Thymus (tissue), 11 donors: ENCODE results near the gene ARPC1A. TPM values are rescaled to one million over a fixed set of nuclear protein-coding genes. Genes with fewer than 3 reads are reported as not detected.
"Not testable (repeated sequence)": the region's sequence is repeated elsewhere in the genome, so short reads cannot be mapped to it uniquely, and the experiment has no call there.

ENCODE experiments used
- DNase-seq, 9 donors: peaks; one replicate each; pipeline ENCODE4 v3.0.0-alpha.2; 2013; ENCODE audit warnings: low spot score in 9 of 9, low read depth in 6 of 9, missing footprints in 1 of 9
- H3K27ac ChIP-seq, 2 donors: one replicate each; pipeline ENCODE4 v1.5.1; 2013; ENCODE audit warnings: control low read depth in 1 of 2, low read depth in 1 of 2, low read length in 1 of 2, mild to moderate bottlenecking in 1 of 2, moderate library complexity in 1 of 2
- H3K27me3 ChIP-seq, 2 donors: one replicate each; pipeline ENCODE4 v1.5.1; 2013; ENCODE audit warnings: low read length in 1 of 2; ENCODE audit not compliant: control insufficient read depth in 2 of 2, insufficient read depth in 1 of 2
- H3K36me3 ChIP-seq, 2 donors: one replicate each; pipeline ENCODE4 v1.5.1; 2013; ENCODE audit warnings: low read length in 1 of 2, mild to moderate bottlenecking in 1 of 2, moderate library complexity in 1 of 2; ENCODE audit not compliant: control insufficient read depth in 2 of 2, insufficient read depth in 2 of 2
- H3K4me1 ChIP-seq, 2 donors: one replicate each; pipeline ENCODE4 v1.5.1; 2013; ENCODE audit warnings: low read length in 2 of 2; ENCODE audit not compliant: control insufficient read depth in 2 of 2, insufficient read depth in 2 of 2
- H3K4me3 ChIP-seq, 2 donors: one replicate each; pipeline ENCODE4 v1.5.1; 2013; ENCODE audit warnings: low read length in 2 of 2, control low read depth in 1 of 2, mild to moderate bottlenecking in 1 of 2
- H3K9me3 ChIP-seq, 2 donors: one replicate each; pipeline ENCODE4 v1.5.1; 2013; ENCODE audit warnings: low read length in 1 of 2, mild to moderate bottlenecking in 1 of 2; ENCODE audit not compliant: control insufficient read depth in 2 of 2, insufficient read depth in 1 of 2
- WGBS: extraction: QIAGEN DNeasy Blood & Tissue Kit; methylation state at CpG from one replicate; pipeline ENCODE4 v1.1.7; 2013; 5-methylcytosine and 5-hydroxymethylcytosine counted together
- polyA plus RNA-seq: library from polyadenylated mRNA; stranded (reverse); fragments of 200-250 nt; gene quantifications from one replicate; pipeline ENCODE4 v1.2.3, GENCODE V29; 2013
- total RNA-seq: library from RNA; stranded (reverse); fragments of 120-200 nt; gene quantifications from one replicate; pipeline ENCODE4 v1.2.4, GENCODE V29; 2013
- donor health status: healthy.

The ARPC1A gene
- total and polyA plus RNA-seq, 2 donors = 39.9 to 149 TPM

DNA sequence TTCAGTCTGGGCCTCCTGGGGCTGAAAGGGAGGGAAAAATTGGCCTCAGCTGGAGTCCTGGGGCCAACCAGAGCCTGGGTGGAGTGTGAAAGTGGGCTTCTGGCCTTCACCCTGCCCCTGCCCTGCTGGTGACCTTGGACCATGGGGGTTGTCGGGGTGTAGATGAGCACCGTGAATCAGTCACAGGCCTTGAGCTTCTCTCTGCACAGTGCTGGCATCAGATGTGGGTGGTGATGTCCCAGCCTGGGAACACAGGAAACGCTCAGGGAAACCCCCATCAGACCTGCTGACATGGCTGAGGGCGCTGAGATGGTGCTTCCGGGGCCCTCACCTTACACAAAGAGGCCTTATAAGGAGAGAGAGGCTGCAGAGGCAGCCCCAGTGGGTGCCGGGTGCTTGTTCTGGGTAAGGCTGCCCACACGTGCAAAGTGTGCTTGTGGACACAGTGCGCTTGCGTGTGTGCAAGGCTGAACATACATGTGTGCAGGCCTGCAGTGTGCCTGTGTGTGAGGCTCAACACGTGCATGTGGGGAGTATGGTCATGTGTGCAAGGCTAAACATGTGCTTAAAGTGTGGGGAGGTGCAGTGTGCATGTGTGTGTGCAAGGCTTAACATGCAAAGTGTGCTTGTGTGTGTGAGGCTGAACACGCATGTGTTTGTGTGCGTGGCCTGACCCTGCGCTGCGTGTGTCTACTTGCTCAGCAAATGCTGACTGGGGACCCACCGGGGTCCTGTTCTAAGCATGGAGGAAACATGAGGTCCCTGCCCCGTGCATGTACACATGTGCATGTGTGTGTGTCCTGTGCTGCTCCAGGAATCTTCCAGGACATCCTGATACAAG, 55.3 kb downstream of the ARPC1A start:
- WGBS = 51% methylated on average over 16 of the region's 16 CpGs
- Histone ChIP-seq H3K27ac (peak overlapping the region; percentile 98 to 100), H3K9me3 (no peaks in the 10 kb centered on the region), H3K27me3 (no peaks in the 10 kb centered on the region), H3K4me3 (peak overlapping the region; percentile 25 to 37), H3K36me3 (peaks cover 7 to 39% of the 10 kb centered on the region in 2 donors), H3K4me1 (peaks cover 27 to 36% of the 10 kb centered on the region in 2 donors)
- peak in 6 of 9 donors; percentile 68 to 94 (median 84) for DNase-seq

DNA sequence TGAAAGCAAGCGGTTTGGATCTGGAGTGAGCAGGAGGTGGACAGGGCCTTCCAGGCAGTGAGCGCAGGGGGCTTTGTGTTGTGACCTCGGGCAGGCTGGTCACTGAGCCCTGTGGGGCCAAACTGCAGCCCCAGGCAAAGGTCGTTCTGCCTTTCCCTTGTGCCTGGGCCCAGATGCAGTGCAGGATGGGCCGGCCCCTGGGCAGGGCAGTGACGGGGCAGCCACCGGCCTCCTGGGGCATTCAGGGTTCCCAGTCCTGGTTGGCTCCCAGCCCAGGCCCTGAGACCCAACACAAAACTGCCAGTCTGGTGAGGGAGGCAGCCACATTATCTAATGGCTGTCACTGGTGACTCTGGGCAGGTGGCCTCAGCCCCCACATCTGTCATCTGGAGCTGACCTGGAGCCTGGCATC, 56.0 kb downstream of the ARPC1A start:
- no peaks in the 10 kb centered on the region for H3K9me3 ChIP-seq
- peaks cover 12 to 42% of the 10 kb centered on the region in 2 donors for H3K36me3 ChIP-seq
- H3K27ac ChIP-seq = peak overlapping the region; percentile 98 to 100
- peaks cover 25 to 32% of the 10 kb centered on the region in 2 donors for H3K4me1 ChIP-seq
- WGBS = 98% methylated on average over 7 of the region's 7 CpGs
- no peaks in the 10 kb centered on the region for H3K27me3 ChIP-seq
- no peak for DNase-seq
- no peak overlapping the region for H3K4me3 ChIP-seq

DNA sequence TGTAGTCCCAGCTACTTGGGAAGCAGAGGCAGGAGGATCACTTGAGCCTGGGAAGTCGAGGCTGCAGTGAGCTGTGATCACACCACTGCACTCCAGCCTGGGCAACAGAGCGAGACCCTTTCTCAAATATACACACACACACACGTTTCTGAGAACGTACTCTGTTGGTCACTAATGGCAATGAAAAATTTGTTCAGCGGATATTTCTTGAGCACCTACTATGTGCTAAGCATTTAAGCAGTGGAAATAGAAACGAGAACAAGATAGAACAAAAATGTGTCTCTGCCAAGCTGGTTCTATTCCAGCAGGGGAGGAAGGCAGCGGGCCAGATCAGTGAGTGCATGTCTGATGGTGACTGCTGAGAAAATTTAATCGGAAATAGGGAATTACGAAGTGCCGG, 57.5 kb downstream of the ARPC1A start:
- WGBS = 98% methylated on average over 10 of the region's 10 CpGs
- Histone ChIP-seq H3K9me3 (no peaks in the 10 kb centered on the region), H3K27me3 (no peaks in the 10 kb centered on the region), H3K36me3 (peaks cover 23 to 47% of the 10 kb centered on the region in 2 donors), H3K4me1 (peaks cover 25 to 32% of the 10 kb centered on the region in 2 donors), H3K27ac (no peak overlapping the region), H3K4me3 (no peak overlapping the region)
- DNase-seq = no peak

DNA sequence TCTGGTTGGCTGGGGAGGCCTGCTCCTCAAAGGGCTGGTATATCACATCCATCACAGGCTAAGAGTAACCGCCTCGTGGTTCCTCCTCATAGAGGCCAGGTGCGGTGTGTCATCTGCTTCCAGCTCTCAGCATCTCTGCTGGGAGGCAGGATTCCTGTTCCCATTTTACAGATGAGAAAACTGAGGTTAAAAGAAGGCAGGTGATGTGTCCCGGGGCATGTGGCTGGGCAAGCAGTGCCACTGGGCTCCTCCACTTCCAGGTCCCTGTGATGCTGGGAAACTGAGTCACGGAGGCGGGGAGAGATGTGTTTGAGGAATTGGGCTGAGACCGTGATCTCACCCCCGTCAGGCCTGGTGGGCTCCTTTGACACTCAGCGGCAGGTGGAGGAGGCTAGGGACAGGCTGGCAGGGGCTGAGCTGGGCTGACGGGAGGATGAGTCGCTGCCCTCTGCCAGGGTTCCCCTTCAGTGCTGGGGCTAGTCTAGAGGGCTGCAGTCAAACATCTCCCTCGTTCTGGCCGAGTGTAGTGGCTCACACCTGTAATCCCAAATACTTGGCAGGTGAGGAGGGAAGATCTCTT, 58.2 kb downstream of the ARPC1A start:
- Histone ChIP-seq H3K9me3 (no peaks in the 10 kb centered on the region), H3K27ac (no peak overlapping the region), H3K4me3 (no peak overlapping the region), H3K27me3 (no peaks in the 10 kb centered on the region), H3K4me1 (peaks cover 25 to 31% of the 10 kb centered on the region in 2 donors), H3K36me3 (peaks cover 26 to 49% of the 10 kb centered on the region in 2 donors)
- DNase-seq = no peak
- 99% methylated on average over 13 of the region's 13 CpGs for WGBS

DNA sequence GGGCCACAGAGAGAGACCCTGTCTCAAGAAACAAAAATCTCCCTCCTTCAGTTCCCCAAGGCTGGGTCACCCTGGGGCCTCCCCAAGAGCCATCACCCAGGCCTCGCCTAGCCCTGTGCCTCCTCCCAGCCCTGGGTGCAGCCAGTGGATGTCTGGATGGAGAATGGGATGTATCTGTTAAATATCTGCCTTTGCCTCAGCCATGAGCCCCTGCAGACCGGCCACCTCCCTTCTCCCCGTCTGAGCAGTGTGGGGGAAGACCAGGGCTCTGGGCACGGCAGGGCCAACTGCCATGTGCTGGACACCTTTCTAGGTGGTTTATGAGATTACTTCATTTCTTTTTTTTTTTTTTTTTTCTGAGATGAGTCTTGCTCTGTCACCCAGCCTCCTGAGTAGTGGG, 58.8 kb downstream of the ARPC1A start:
- H3K27ac ChIP-seq = no peak overlapping the region
- peaks cover 28 to 54% of the 10 kb centered on the region in 2 donors for H3K36me3 ChIP-seq

DNA sequence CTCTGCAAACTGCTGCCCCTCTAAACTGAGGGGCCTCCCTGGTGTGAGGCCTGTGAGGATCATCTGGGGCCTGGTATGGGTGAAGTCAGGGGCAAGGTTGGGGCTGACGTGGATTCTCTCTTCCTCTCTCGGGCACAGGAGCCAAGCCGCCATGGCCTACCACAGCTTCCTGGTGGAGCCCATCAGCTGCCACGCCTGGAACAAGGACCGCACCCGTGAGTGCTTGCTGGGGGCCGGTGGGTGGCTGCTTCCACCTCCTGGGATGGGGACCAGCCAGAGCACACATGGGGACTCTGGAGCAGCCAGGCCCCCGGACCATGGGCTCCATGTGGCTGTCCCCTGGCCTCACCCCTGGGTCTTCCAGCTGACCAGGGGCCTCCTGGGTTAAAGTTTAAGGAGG, 59.9 kb downstream of the ARPC1A start:
- no peak overlapping the region for H3K27ac ChIP-seq
- 92% methylated on average over 8 of the region's 8 CpGs for WGBS
- H3K4me3 ChIP-seq = no peak overlapping the region
- H3K27me3 ChIP-seq = no peaks in the 10 kb centered on the region
- peaks cover 10 to 14% of the 10 kb centered on the region in 2 donors for H3K4me1 ChIP-seq
- H3K9me3 ChIP-seq = no peaks in the 10 kb centered on the region
- DNase-seq = no peak
- H3K36me3 ChIP-seq = peaks cover 39 to 64% of the 10 kb centered on the region in 2 donors

More for the DNA sequence above, 58.8 kb downstream of the ARPC1A start:
- no peaks in the 10 kb centered on the region for H3K9me3 ChIP-seq
- DNase-seq = no peak
- 98% methylated on average over 4 of the region's 4 CpGs for WGBS
- no peak overlapping the region for H3K4me3 ChIP-seq
- H3K4me1 ChIP-seq = peaks cover 20 to 25% of the 10 kb centered on the region in 2 donors
- no peaks in the 10 kb centered on the region for H3K27me3 ChIP-seq

DNA sequence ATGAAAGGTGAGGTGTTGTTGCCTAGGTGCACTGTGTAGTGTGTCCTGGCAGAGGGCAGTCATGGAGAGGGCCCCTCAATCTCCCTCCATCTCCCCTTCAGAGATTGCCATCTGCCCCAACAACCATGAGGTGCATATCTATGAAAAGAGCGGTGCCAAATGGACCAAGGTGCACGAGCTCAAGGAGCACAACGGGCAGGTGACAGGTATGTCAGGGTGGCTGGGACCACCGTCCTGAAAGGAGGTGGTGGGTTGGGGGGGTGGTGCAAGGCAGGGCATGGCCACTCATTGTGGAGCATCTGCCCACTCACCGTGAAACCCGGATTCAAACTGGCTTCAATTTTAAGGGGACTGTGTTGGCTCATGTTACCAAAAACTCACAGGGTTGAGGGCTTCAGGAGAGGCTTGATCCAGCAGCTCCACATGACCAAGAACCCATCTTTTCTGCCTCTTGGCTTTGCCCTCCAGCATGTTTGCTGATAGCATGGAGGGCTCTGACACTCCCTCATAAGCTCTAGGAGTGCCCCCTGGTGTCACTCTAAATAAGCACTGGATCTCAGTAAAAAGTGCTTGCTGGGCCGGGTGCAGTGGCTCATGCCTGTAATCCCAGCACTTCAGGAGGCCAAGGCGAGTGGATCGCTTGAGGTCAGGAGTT, 61.0 kb downstream of the ARPC1A start:
- WGBS = 91% methylated on average over 9 of the region's 9 CpGs
- Histone ChIP-seq H3K27me3 (no peaks in the 10 kb centered on the region), H3K9me3 (no peaks in the 10 kb centered on the region), H3K27ac (no peak overlapping the region), H3K4me3 (no peak overlapping the region), H3K36me3 (peaks cover 48 to 68% of the 10 kb centered on the region in 2 donors), H3K4me1 (peaks cover 0 to 3% of the 10 kb centered on the region in 2 donors)
- DNase-seq = peak in 2 of 9 donors; percentile 44 to 71

DNA sequence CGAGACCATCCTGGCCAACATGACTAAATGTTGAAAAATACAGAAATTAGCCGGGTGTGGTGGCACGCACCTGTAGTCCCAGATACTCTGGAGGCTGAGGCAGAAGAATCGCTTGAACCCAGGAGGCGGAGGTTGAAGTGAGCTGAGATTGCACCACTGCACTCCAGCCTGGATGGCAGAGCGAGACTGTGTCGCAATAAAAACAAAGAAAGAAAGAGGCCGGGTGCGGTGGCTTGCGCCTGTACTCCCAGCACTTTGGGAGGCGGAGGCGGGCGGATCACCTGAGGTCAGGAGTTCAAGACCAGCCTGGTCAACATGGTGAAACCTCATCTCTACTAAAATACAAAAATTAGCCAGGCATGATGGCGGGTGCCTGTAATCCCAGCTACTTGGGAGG, 61.5 kb downstream of the ARPC1A start:
- H3K36me3 ChIP-seq = peaks cover 52 to 71% of the 10 kb centered on the region in 2 donors
- WGBS = 98% methylated on average over 14 of the region's 14 CpGs
- H3K27me3 ChIP-seq, H3K4me3 ChIP-seq, H3K9me3 ChIP-seq, DNase-seq, H3K4me1 ChIP-seq, H3K27ac ChIP-seq: not testable (repeated sequence)

DNA sequence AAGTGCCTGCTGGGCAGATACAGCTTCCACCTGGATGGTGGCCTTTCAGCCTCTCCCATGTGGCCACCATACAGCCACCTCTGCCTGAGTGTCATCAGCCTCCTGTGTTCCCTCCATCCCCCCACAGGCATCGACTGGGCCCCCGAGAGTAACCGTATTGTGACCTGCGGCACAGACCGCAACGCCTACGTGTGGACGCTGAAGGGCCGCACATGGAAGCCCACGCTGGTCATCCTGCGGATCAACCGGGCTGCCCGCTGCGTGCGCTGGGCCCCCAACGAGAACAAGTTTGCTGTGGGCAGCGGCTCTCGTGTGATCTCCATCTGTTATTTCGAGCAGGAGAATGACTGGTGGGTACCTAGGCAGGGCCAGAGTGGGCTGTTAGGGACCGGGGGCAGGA, 62.2 kb downstream of the ARPC1A start:
- no peaks in the 10 kb centered on the region for H3K9me3 ChIP-seq
- 98% methylated on average over 20 of the region's 20 CpGs for WGBS
- H3K27me3 ChIP-seq = no peaks in the 10 kb centered on the region
- DNase-seq = no peak
- peaks cover 6 to 8% of the 10 kb centered on the region in 2 donors for H3K4me1 ChIP-seq
- peaks cover 56 to 73% of the 10 kb centered on the region in 2 donors for H3K36me3 ChIP-seq
- H3K27ac ChIP-seq = no peak overlapping the region
- H3K4me3 ChIP-seq = no peak overlapping the region
